ENCODE measurements around the gene CUL7. TPM values are rescaled to one million over a fixed set of nuclear protein-coding genes. Genes with fewer than 3 reads are reported as not detected.

Gene CUL7
- total RNA-seq, 2 experiments from 2014 or later = 14.1 to 14.9 TPM

DNA sequence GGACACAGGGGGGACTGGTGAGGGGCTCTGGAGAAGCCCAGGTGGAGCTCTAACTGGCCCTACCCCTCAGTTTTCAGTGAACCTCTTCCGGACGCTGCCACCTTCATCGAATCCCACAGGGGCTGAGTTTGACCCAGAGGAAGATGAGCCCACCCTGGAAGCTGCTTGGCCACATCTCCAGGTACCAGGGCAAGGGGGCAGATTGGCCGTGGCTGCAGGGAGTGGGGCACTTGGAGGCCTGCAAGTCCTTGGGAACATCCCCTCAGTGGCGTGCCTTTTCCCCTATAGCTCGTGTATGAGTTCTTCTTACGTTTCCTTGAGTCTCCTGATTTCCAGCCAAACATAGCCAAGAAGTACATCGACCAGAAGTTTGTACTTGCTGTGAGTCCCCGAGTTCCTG, 46.5 kb downstream of the CUL7 start:
- H4K20me1 ChIP-seq (ENCODE audit: insufficient read depth, low read length) = no peaks in the 10 kb centered on the region
- no peaks in the 10 kb centered on the region for H3K9me2 ChIP-seq (ENCODE audit: insufficient read depth, low read length)
- no TSS peak for BruUV-seq (replicated peaks)
- no peaks in the 10 kb centered on the region for H3K9me3 ChIP-seq (ENCODE audit: low read length)
- no peak for TF ChIP-seq EZH2phosphoT487 (IDR thresholded peaks at IDR 0.05; ENCODE audit: borderline replicate concordance, low read depth, low read length)
- TF ChIP-seq, protein P1, sequence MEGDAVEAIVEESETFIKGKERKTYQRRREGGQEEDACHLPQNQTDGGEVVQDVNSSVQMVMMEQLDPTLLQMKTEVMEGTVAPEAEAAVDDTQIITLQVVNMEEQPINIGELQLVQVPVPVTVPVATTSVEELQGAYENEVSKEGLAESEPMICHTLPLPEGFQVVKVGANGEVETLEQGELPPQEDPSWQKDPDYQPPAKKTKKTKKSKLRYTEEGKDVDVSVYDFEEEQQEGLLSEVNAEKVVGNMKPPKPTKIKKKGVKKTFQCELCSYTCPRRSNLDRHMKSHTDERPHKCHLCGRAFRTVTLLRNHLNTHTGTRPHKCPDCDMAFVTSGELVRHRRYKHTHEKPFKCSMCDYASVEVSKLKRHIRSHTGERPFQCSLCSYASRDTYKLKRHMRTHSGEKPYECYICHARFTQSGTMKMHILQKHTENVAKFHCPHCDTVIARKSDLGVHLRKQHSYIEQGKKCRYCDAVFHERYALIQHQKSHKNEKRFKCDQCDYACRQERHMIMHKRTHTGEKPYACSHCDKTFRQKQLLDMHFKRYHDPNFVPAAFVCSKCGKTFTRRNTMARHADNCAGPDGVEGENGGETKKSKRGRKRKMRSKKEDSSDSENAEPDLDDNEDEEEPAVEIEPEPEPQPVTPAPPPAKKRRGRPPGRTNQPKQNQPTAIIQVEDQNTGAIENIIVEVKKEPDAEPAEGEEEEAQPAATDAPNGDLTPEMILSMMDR (conservative IDR thresholded peaks at IDR 0.05; ENCODE audit: low read length) = no peak
- no peak overlapping the region for H3K27ac ChIP-seq (ENCODE audit: low read depth, low read length, poor library complexity, severe bottlenecking)
- no peaks in the 10 kb centered on the region for H3K79me2 ChIP-seq (ENCODE audit: insufficient read depth, low read depth, low read length)
- H3K4me3 ChIP-seq (ENCODE audit: low read depth, low read length, poor library complexity, severe bottlenecking) = no peak overlapping the region
- CTCF ChIA-PET (ENCODE audit: unreplicated experiment) = no interaction called here
- DNase-seq (ENCODE audit: low spot score) = no peak
- peaks cover 66% of the 10 kb centered on the region for H3K36me3 ChIP-seq (ENCODE audit: insufficient read depth, low read length)
- POLR2A ChIA-PET = interaction anchor here (0.6 kb wide), 2 partner anchors 8 to 104 kb away, joined by 3 to 4 read pairs; no protein-coding TSS in a partner anchor
- H3K4me2 ChIP-seq (ENCODE audit: low read length) = no peak overlapping the region
- intact Hi-C loops (cut with micrococcal nuclease; ENCODE audit: unreplicated experiment) = no loop called here
- H3K4me1 ChIP-seq (ENCODE audit: insufficient read depth, low read length, poor library complexity, severe bottlenecking) = peaks cover 8% of the 10 kb centered on the region
- H2AFZ ChIP-seq (ENCODE audit: low read length) = no peak overlapping the region

DNA sequence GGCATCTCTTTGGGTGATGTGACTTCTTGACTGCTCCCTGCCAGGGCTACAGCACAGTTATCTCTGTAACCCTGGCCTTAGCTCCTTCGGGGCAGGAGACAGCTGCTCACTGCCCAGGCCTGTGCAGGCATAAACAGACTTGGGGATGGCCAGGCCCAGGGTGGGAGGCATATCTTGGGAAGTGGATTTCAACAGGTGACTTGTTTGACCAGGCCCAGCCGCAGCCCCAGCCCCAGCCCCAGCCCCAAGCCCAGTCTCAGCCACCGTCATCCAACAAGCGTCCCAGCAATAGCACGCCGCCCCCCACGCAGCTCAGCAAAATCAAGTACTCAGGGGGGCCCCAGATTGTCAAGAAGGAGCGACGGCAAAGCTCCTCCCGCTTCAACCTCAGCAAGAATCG, 47.4 kb downstream of the CUL7 start:
- intact Hi-C loops (cut with micrococcal nuclease; ENCODE audit: unreplicated experiment) = no loop called here
- Histone ChIP-seq H3K9me2 (ENCODE audit: insufficient read depth, low read length) (no peaks in the 10 kb centered on the region), H3K4me2 (ENCODE audit: low read length) (no peak overlapping the region), H3K4me1 (ENCODE audit: insufficient read depth, low read length, poor library complexity, severe bottlenecking) (peaks cover 6% of the 10 kb centered on the region), H3K79me2 (ENCODE audit: insufficient read depth, low read depth, low read length) (no peaks in the 10 kb centered on the region), H3K9me3 (ENCODE audit: low read length) (no peaks in the 10 kb centered on the region), H3K36me3 (ENCODE audit: insufficient read depth, low read length) (peaks cover 57% of the 10 kb centered on the region), H3K27ac (ENCODE audit: low read depth, low read length, poor library complexity, severe bottlenecking) (no peak overlapping the region), H3K4me3 (ENCODE audit: low read depth, low read length, poor library complexity, severe bottlenecking) (no peak overlapping the region), H2AFZ (ENCODE audit: low read length) (no peak overlapping the region), H4K20me1 (ENCODE audit: insufficient read depth, low read length) (no peaks in the 10 kb centered on the region)
- ChIA-PET CTCF (ENCODE audit: unreplicated experiment) (no interaction called here), POLR2A (interaction anchor here (0.6 kb wide), 1 partner anchor 105 kb away, joined by 3 read pairs; no protein-coding TSS in a partner anchor)
- BruUV-seq (replicated peaks) = no TSS peak
- no peak for TF ChIP-seq EZH2phosphoT487 (IDR thresholded peaks at IDR 0.05; ENCODE audit: borderline replicate concordance, low read depth, low read length)
- TF ChIP-seq, protein P1 (conservative IDR thresholded peaks at IDR 0.05; ENCODE audit: low read length) = no peak
- no peak for DNase-seq (ENCODE audit: low spot score)

DNA sequence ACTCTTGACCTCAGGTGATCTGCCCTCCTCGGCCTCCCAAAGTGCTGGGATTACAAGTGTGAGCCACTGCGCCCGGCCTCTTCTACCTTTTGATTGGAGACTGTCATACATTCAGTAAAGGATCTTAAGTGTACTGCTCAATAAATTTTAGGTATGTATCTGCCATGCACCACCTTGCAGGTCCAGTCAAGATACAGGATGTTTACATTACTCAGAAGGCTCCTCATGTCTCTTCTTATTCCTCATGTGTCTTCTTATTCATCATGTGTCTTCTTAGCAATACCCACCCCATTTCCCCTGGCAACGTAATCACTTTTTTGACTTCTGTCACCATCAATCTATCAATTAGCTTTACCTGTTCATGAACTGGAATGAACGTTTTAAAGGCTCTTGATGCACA, 47.8 kb downstream of the CUL7 start:
- Histone ChIP-seq H3K4me2 (ENCODE audit: low read length) (no peak overlapping the region), H3K9me2 (ENCODE audit: insufficient read depth, low read length) (no peaks in the 10 kb centered on the region), H3K9me3 (ENCODE audit: low read length) (no peaks in the 10 kb centered on the region), H4K20me1 (ENCODE audit: insufficient read depth, low read length) (no peaks in the 10 kb centered on the region), H3K36me3 (ENCODE audit: insufficient read depth, low read length) (peaks cover 53% of the 10 kb centered on the region), H3K27ac (ENCODE audit: low read depth, low read length, poor library complexity, severe bottlenecking) (no peak overlapping the region), H2AFZ (ENCODE audit: low read length) (no peak overlapping the region), H3K4me1 (ENCODE audit: insufficient read depth, low read length, poor library complexity, severe bottlenecking) (peaks cover 6% of the 10 kb centered on the region), H3K79me2 (ENCODE audit: insufficient read depth, low read depth, low read length) (no peaks in the 10 kb centered on the region), H3K4me3 (ENCODE audit: low read depth, low read length, poor library complexity, severe bottlenecking) (no peak overlapping the region)
- POLR2A ChIA-PET = interaction anchor here (0.5 kb wide), 1 partner anchor 219 kb away, joined by 3 read pairs; no protein-coding TSS in a partner anchor
- TF ChIP-seq, protein P1 (conservative IDR thresholded peaks at IDR 0.05; ENCODE audit: low read length) = no peak
- TF ChIP-seq EZH2phosphoT487 (IDR thresholded peaks at IDR 0.05; ENCODE audit: borderline replicate concordance, low read depth, low read length) = no peak
- no TSS peak for BruUV-seq (replicated peaks)
- no peak for DNase-seq (ENCODE audit: low spot score)
- CTCF ChIA-PET (ENCODE audit: unreplicated experiment) = no interaction called here
- intact Hi-C loops (cut with micrococcal nuclease; ENCODE audit: unreplicated experiment) = no loop called here
